Cardiac fibroblast (primary cell): ENCODE results near the gene TNIP1.

Source experiments
- DNase-seq, 2 donors: peaks; one replicate each; pipeline versions ENCODE4 v3.0.0 to v3.0.0-alpha.2; 2010; ENCODE audit warnings: low read depth in 2 of 2
- H3K4me3 ChIP-seq, 2 donors: replicated peaks in 1 of 2; 1 replicate in 1 of 2; 2 replicates in 1 of 2; pipeline ENCODE4 v1.5.1; 2011; ENCODE audit warnings: low read depth in 2 of 2, low read length in 2 of 2, mild to moderate bottlenecking in 2 of 2, moderate library complexity in 1 of 2
- CTCF ChIP-seq: IDR thresholded peaks from one replicate; pipeline ENCODE4 v1.5.1; 2011; ENCODE audit warnings: low read depth, mild to moderate bottlenecking, low read length, inconsistent platforms

The TNIP1 gene

GRCh38 chr5:151055336-151055735, 25.5 kb downstream of the TNIP1 start:
- TF ChIP-seq CTCF, result no peak
- DNase-seq, result no peak
- H3K4me3 ChIP-seq, result no peak overlapping the region

GRCh38 chr5:151054709-151055108, 26.1 kb downstream of the TNIP1 start:
- H3K4me3 ChIP-seq, result no peak overlapping the region
- TF ChIP-seq CTCF, result no peak
- DNase-seq, result no peak

DNA sequence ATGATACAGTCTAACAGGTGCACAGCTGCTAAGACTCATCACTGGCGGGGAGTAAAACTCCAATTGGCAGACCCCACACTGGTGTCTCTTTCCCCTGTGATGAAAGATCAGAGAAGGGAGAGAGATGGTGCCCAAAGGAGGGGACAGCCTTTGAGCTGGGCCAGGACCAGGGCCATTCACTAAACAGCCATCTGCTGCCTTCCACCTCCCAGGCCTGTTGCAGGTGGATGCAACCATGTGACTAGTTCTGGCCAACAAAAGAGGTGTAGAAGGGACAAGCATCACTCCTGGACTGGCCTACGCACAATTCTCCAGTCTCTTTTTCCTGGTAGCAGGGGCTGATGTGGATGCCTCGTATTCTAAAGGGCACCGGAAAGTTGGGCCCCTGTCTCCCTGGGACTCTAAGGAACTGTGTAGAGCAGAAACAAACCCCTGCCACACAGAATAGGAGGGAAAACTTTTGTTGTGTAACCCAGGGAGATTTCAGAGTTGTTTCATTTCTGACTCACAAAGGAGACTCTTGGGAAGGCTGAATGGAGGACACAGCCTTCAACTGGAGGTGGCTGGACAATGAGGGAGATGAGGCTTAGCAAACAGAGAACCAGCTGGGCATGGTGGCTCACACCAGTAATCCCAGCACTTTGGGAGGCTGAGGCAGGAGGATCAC, 26.9 kb downstream of the TNIP1 start:
- peak in 1 of 2 donors; percentile 51 for DNase-seq
- TF ChIP-seq CTCF, result no peak
- no peak overlapping the region for H3K4me3 ChIP-seq

GRCh38 chr5:151052836-151053235, 28.0 kb downstream of the TNIP1 start:
- DNase-seq, result no peak
- no peak for TF ChIP-seq CTCF

DNA sequence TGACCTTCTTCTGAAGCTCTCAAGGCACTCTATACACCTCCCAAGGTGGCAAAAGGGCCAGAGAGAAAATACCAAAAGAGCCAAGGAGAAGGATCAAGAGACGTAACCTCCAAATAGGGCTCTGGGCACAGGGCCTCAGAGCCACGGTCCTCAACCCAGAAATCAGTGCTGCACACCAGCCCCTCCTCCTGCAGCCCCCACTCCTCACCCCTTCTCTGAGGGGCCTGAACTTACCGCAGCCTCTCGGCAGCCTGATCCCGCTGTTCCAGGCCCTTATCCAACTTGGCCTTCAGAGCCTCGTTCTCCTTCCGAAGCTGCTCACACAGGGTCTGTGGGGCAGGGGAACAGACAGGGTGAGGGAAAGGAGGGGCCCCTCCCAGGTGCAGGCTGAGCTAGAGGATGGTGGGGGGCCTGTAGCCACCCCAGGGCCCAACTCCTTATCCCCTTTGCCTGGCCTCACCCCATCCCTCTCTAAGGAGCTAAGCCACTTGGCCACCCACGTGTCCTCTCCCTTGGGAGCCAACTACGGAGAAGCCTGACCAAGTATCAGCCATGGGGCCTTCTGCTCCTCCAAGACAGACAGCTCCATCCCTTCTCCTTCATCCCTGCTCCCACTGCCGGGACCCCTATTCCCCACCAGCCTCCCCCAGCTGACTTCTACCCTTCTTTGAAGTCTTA, 28.8 kb downstream of the TNIP1 start:
- H3K4me3 ChIP-seq, result no peak overlapping the region
- TF ChIP-seq CTCF, result no peak
- DNase-seq, result no peak

More at GRCh38 chr5:151052836-151053235, 28.0 kb downstream of the TNIP1 start:
- H3K4me3 ChIP-seq, result no peak overlapping the region

- peak; percentile 88 to 89 for DNase-seq
- H3K4me3 ChIP-seq, result no peak overlapping the region
- peak; percentile 88 for TF ChIP-seq CTCF
These were observed 29.5 kb downstream of the TNIP1 start for GRCh38 chr5:151051066-151051930.
